HG03575 (cell line): ENCODE results near the gene TGFBR2.
A peak's percentile ranks its signal among the peaks of the same experiment; 100 is the strongest.

Source experiments
- ATAC-seq: cut with Tn5 transposase; IDR thresholded peaks from one replicate; pipeline ENCODE4 v1.9.1; 2021; ENCODE audit not compliant: unreplicated experiment, insufficient number of reproducible peaks, low FRiP score; ENCODE audit errors: extremely low read depth

Gene TGFBR2

DNA sequence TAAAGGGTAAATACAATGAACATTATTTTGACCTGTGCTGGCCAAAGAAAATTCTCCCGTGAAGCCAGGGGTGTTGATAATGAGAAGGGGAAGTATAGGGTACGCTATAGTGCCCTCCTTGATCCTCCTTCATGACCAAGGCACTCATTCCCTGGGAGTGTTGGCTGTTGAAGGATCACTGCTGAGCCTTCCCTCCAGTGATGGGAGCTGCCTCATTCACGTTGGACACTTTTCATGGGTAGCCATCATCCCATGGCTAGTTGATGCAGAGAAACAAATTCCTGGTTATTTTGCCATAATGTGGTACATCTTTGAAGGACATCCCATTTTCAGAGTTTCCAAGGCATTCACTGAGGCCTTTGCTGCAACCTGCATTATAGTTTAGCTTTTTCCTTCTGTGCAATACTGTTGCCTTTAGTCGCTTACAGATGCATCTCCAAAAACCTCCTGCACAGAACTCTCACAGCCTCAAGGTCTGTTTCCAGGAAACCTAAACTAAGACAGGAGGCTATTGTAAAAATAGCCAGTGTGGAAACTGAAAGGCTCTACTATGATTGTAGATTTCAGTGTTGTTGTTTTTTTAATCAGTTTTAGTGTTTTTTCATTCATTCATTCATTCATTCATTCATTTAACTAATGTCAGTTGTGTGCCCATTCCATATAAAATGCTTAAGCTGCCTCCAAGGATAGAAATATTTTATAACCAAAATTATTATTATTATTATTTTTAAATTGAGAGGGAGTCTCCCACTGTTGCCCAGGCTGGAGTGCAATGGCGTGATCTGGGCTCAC, 40.8 kb downstream of the TGFBR2 start:
- ATAC-seq, result no peak

DNA sequence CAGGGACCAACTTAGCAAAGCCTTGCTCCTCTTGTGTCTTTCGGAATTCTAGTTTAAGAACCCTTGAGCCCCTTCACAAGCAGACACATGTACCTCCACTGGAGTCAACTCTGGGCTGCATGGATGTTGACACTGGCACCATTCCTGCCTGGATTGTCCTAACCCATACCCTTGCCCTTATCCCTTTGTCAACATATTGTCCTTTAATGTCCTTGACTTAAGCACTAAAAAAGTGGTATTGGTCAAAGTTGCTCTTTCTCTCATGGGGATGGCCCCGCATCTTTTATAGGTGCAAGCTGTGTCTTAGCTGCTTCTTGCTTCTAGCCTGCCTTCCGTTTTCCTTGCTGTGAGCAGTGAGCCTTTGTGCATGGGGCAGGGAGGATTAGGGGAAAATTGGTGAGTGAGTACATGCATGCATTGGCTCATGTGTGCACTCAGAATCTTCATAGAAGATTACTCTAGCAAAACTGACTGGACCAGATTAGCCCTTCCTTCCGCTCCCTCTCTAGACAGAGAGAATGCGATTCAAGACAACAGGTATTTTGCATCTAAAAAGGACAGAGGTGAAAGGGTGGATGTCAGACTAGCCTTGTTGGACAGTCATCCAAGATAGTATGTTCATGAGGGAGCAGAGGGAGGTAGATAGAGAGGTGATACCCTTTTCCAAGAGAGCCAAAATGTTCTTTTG, 42.4 kb downstream of the TGFBR2 start:
- ATAC-seq, result no peak

DNA sequence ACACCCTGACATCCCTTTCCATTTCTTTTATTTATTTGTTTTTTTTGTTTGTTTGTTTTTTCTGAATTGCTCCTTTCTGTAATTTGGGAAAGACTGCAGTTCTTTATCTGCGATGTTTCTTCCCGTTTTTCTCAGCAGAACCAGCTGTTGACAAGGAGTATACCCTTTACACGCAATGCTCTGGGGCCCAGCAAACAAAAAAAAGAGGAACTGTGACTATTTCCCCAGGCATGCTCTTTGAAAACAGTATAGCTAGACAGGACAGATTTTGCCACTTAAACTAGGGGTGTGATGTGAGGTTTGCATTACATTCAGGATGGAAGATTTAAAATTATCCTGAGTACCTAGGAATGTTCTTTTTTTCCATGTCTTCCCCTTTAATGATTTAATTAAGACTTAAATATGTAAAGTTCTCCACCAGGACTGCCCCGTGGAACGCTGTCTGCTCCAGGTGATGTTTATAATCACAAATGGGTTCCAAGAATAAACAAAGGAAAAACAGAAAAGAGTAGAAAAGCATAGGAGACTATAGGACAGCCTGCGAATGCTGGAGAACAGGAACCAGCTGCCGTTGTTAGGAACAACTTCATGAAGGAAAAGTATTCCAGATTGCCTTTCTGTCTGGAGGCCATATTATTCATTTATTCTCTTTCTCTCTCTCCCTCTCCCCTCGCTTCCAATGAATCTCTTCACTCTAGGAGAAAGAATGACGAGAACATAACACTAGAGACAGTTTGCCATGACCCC, 43.3 kb downstream of the TGFBR2 start:
- ATAC-seq, result peak; percentile 38

DNA sequence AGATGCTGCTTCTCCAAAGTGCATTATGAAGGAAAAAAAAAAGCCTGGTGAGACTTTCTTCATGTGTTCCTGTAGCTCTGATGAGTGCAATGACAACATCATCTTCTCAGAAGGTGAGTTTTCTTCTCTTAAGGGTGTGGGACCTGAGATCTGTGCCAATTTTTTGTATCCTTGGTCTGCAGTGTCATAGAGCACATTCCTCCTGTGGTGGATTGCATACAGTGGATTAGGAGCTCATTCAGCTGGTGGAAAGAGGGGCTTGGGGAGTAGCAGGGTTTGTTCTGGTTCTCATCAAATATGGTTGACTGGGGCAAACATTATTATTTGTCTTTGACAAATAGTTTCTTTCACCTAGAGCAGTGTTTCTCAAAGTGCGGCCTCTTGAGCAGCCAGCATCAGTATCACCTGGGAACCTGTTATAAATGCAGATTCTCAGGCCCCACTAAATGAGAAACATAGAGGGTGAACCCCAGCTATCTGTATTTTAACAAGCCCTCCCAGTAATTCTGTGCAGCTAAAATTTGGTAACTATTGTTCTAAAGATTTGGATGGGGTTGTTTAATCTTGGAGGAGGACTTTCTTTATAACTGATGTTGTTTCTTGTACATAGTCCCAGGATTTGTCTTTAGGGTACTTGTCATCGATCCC, 44.1 kb downstream of the TGFBR2 start:
- no peak for ATAC-seq

DNA sequence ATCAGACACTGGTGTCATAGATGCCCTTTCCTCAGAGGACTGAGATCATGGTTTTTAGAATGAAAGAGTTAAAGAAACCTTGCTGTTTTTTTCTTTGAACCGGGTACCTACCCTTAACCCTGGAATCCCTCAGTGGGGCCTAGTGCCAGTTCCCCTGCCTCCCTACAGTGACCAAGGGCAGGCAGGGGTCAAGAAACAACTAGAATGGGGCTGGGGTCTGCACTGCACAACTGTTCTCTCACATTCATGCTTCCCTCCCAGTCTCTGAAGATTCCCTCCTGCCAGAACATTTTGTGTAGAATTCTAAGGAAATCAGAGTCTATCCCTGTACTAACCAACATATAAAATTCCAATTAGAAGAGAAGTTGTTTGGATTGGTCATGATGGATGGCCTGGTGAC, 47.9 kb downstream of the TGFBR2 start:
- ATAC-seq, result no peak

DNA sequence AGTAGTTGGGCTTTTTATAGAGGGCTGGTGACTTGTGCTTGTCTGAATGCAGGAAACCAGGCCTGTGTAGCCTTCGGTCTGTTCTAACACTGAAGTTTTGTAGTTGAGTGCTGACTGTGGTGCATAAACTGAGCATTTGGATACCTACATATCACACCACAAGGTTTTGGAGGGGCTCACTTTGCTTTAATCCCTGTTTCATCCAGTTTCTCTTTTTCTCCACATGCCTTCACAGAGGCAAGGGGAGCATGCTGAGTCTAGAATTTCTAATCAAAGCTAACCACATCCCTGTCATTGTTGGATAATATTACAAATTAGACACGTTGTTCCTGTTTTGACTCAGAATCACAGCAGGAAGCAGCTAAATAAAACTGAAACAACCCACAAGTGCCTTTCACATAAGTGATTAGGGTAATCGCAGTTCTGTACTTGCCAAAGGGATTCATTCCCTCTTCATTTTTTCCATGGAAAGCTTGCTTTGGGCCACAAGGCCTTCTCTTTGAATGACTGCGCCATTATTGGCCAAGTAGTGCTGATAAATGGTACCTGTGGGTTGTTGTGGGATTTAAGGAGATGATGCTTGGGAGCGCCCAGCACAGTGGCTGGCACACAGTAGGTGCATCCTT, 48.9 kb downstream of the TGFBR2 start:
- ATAC-seq, result no peak

DNA sequence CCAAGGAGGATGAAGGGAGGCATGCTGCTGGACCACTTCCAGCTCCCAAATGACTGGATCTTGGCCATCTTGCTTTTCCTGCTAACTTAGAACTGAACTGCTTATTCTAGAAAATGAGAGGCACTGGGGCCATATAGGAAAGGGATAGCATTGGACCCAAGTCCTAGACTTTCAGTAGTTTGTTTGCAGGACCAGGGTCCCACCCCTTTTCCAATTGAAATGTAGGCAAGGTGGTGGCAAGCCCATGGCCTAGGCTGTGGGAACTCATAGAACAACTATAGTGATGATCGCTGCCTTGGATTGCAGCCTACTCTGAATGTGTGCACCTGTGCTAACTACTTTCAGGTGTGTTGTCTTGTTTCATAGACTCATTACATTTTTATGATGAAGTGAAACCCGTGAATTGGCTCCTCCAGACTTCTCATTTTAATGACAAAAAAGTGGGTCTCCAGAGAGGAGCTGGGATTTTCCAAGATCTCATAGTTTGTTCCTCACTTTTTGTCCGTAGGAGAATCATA, 50.3 kb downstream of the TGFBR2 start:
- no peak for ATAC-seq

DNA sequence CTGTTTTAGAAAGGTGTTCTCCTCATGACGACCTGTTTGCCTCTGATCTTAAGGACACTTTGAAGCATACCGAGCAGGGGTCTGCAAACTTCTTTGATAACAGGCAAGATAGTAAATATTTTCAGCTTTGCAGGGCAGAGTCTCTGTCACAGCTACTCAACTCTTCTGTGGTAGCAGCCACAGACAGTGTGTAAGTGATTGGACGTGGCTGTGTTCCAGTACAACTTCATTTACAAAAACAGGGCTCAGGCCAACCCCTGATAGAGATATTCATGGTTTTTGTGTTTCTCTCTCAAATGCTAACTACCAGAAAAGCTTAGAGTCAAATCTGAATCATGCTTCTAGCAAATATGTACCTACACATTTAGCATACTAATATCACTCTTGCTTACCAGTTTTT, 51.5 kb downstream of the TGFBR2 start:
- ATAC-seq, result no peak

DNA sequence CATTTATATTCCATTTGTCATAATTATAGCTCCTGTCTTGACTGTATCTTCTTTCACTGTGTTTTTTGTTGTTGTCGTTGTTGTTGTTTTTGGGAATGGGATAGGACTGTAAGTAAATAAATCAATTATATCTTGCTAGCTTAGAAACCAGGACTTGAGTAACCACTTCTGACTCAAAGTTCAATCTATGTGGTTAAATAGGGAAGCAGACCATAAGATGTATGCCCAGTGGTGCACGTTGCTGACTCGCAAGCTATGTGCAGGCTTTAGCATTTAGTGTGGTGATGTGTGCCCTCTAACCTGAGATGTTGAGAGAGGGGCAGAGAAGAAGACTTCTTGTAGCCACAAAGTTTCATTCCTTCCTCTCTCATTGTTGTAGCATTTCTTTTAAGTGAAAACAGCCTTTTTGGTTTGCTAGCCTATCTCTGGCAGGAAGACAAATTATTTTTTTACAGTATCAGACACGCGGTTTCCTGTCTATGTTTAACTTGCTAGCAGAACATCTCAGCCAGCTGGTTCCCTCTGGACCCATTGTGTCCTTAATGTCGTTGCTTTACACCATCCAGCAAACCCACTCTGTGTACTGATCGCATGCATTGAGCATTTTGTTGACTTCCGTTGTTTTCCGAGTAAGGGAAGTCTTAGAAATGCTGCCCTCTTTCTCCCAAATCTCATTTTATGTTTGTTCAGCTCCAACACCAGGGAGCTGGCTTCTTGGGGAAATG, 52.1 kb downstream of the TGFBR2 start:
- ATAC-seq, result peak; percentile 89

DNA sequence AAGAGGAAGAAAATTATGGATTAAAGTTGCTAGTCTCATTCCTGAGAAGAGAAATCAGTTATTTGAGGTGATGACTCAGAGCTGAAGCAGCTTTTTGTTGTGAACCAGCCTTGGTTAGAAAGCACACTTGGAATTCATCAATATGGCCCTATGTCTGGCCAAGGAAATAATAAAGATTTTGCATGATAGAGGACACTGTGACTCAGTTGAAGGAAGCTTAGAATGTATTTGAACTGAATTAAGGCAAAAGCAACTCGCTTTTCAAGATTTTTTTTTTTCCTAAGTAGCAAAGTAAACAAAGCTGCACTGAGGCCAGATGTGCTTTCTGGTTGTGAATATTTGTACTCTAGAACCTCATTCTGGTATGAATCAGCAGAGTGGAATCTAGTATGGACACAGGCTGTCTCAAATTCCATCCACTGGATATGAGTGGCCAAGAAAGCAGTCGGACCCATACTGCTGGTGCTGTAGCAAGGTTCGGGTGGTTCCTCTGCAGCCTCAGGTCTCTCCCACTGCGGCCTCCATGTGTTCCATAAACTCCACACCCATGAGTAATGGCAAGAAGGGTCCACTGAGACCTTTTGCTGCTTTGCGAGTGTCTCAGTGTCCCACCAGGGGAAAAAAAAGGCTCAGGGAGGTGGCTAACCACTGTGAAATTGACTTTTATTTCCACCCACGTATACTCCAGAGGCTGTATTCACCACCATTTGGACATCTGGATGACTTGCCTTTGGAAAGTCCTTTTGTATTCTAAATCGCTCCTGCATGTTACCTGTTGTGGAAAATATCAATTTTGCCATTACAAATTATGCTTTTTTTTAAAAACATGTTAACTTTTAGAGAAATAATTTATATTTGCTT, 53.1 kb downstream of the TGFBR2 start:
- ATAC-seq, result no peak

DNA sequence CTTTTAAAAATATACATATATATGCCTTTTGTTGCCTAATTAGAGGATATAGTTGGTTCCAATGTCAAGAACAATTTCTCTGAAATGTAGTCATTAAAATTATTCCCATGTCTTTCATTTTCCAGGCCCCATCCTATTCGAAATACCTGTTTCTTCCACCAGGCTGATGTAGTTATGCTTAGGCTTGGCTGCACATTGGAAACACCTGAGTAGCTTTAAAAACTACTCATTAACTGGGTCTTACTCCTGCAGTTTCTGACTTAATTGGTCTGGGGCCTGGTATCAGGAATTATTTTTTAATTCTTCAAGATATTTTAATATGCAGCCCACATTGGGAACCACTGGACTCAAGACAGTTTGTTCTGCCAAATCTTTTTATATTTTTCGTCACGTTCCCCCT, 53.7 kb downstream of the TGFBR2 start:
- no peak for ATAC-seq

DNA sequence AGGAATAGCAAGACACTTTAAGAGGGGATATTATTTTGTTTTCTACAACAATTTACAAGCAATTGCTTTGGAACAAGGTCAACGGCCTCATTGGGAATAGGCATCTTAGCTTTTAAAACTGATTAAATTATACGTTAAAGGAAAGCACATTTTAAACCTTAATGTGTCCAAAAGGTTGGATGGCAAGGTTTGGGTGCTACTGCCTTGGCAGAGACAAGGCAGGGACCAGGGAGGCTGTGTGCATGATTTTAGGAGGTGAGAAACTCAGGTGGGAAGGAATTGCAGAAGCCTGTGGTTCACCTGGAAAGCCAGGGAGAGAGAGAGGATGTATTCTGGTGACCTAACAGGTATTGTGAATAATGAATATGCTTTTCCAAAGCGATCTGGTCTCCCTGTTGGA, 54.3 kb downstream of the TGFBR2 start:
- no peak for ATAC-seq

DNA sequence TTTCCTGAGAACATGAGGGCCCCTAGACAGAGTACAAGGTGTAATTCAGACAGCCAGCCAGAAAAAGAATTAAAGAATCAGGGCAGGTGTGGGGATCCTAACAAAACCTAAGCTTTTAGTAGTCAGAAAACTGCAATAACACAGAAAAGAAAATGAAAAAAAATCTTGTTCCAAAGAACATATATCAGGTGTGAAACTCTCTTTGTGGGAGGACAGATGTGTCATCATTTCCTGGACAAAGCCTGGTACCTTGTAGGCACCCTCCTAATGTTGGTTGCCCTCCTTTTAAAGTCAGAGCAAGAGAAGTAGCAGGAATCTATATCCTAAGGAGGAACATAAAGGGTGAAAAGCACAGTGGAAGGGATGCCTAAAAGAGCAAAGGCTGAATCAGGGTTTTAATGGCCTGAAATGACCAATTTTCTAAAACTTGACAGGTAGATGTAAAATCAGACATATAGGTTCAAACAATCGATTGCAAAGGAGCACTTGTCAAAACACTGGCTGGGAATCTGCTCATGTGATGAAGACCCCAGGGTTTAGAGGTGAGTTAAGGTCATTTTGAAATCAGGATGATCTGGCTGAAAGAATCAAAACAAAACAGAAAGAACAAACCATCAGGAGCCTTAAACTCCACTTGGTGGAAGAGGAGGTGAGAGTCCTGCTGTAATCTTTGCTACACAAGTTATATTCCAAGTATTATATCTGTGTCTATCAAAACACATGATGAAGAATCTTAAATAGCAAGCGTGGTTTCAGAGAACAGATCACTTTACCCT, 54.9 kb downstream of the TGFBR2 start:
- ATAC-seq, result no peak

DNA sequence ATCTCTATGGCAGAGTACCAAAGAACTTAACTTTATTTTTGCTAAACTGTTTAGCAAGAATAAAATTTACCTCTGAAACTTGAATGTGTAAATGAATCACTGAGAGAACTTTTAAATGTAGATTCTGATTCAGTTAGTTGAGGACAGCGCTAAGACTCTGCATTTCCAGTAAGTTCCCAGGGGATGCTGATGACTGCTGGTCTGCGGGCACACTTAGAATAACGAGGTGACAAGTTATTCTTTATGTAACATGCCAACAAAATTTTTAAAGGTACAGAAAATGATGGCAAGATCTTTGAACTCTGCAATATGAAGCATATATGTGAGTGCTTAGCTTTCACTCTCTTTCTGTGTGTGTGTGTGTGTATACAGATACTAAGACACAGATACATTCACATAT, 56.4 kb downstream of the TGFBR2 start:
- ATAC-seq, result no peak

DNA sequence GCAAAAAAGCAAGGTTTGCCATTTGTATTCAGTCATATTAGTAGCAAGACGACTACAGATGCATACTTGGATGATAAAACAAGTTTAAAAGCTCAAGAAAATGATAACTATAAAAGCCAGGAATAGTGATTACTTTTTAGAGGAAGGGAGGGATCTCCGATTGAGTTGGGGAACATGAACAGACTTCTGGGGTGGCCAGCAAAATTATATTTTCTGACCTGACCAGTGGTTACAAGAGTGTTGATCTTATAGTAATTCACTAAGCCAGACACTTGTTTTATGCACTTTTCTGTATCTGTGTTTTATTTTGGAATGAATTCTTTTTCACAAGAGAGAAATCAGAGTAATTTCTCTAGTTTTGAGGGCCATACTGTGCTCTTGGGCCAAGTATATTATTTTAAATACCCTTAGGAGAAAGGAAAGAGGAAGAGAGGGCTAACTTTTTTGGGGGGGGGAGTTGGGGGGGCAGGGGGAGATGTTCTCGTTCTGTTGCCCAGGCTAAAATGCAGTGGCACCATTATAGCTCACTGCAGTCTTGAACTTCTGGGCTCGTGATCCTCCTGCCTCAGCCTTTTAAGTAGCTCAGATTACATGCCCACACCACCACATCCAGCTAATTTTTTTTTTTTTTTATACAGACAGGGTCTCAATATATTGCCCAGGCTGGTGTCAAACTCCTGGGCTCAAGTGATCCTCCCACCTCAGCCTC, 57.3 kb downstream of the TGFBR2 start:
- no peak for ATAC-seq

DNA sequence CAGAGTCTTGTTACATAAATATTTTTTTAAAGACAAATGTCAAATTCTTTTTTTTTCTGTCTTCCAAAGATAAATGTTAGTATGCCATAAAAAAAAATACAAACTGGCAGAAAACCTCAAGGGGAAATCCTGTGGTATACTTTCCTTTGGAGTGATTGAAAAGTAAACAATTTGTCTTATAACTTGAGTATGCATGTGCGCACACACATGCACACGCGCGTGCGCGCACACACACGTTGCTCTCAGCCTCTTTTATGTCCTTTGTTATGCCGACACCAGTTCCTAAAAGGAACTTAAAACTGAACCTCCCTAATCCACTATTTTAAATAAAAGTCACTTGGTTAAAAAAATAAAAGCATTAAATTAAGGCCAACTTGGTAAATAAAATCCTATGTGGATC, 58.1 kb downstream of the TGFBR2 start:
- no peak for ATAC-seq
